K562 (cell line): ENCODE data around the gene MRPS10. TPM values are rescaled to one million over a fixed set of nuclear protein-coding genes. Genes with fewer than 3 reads are reported as not detected.

ENCODE experiments used
- CC2D1A ChIP-seq: fragments of 450-650 bp; IDR thresholded peaks from 2 replicates; pipeline ENCODE4 v1.6.1; 2017; ENCODE audit warnings: mild to moderate bottlenecking
- CXXC5 ChIP-seq: fragments of 250-450 bp; sonication (Bioruptor Pico); IDR thresholded peaks from 2 replicates; pipeline ENCODE4 v1.8.0; 2022; ENCODE audit warnings: inconsistent platforms, mild to moderate bottlenecking, moderate library complexity
- HDGF ChIP-seq: fragments of 450-650 bp; IDR thresholded peaks from 2 replicates; pipeline ENCODE4 v1.6.1; 2016
- RBBP5 ChIP-seq: fragments of 200-600 bp; sonication (generic); IDR thresholded peaks from 2 replicates; pipeline ENCODE4 v1.6.1; 2012; ENCODE audit warnings: borderline replicate concordance, mild to moderate bottlenecking, low read length, control low read depth, inconsistent platforms; ENCODE audit not compliant: insufficient read depth, poor library complexity, severe bottlenecking
- ZNF324 ChIP-seq: fragments of 250-450 bp; sonication (Bioruptor Pico); IDR thresholded peaks from 2 replicates; pipeline ENCODE4 v1.4.0; 2020; ENCODE audit warnings: mild to moderate bottlenecking
- polyA plus RNA-seq, 8 experiments: library from polyadenylated mRNA; depleted of rRNA in 4 of 8; stranded (reverse) in 5 of 8; unstranded in 3 of 8; fragments of >200 nt; fragmentation: Nextera tagmentation in 2 of 8; fragmentation: Illumina TruSeq in 1 of 8; extraction: Ambion mirVana in 2 of 8; extraction: Trizol in 1 of 8; gene quantifications; 2 replicates each; pipeline versions ENCODE4 v1.2.1 to v1.2.3, GENCODE V29; 2011 to 2014; ENCODE audit warnings: inconsistent platforms in 1 of 8, missing spikeins in 1 of 8
- total RNA-seq, 7 experiments: library from RNA; depleted of rRNA in 6 of 7; stranded (reverse); fragments of >200 nt in 6 of 7; fragmentation: Illumina TruSeq in 2 of 7; extraction: Trizol in 2 of 7; gene quantifications; 2 replicates each; pipeline versions ENCODE4 v1.2.1 to v1.2.3, GENCODE V29; 2011 to 2021; ENCODE audit warnings: low replicate concordance in 1 of 7
- TF ChIP-seq, protein P1 (sequence below), 2 experiments: fragments of 450-650 bp; IDR thresholded peaks; 2 replicates each; pipeline ENCODE4 v1.6.1; 2016
- TF ChIP-seq, protein P2 (sequence below): sonication (generic); formaldehyde crosslinking; IDR thresholded peaks from 2 replicates; pipeline ENCODE4 v1.8.0; 2022; ENCODE audit warnings: missing genetic modification reagents, mild to moderate bottlenecking, moderate library complexity, borderline replicate concordance
- TF ChIP-seq, protein P3 (sequence below): fragments of 250-450 bp; sonication (Bioruptor Pico); IDR thresholded peaks from 2 replicates; pipeline ENCODE4 v1.8.0; 2022; ENCODE audit warnings: inconsistent platforms

Gene MRPS10
- total and polyA plus RNA-seq, 9 of the 15 experiments (the other 6 are each of a cell fraction or from before 2014, with no cell fraction given): 48.6 to 166 (median 93.7) TPM

GRCh38 chr6:42216495-42216894 lies 1.2 kb downstream of the MRPS10 start (continued):
- TF ChIP-seq, protein P1, sequence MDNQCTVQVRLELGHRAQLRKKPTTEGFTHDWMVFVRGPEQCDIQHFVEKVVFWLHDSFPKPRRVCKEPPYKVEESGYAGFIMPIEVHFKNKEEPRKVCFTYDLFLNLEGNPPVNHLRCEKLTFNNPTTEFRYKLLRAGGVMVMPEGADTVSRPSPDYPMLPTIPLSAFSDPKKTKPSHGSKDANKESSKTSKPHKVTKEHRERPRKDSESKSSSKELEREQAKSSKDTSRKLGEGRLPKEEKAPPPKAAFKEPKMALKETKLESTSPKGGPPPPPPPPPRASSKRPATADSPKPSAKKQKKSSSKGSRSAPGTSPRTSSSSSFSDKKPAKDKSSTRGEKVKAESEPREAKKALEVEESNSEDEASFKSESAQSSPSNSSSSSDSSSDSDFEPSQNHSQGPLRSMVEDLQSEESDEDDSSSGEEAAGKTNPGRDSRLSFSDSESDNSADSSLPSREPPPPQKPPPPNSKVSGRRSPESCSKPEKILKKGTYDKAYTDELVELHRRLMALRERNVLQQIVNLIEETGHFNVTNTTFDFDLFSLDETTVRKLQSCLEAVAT (IDR thresholded peaks at IDR 0.05): peak; percentile 69 to 77; a peak in 2 of 4 replicates
- TF ChIP-seq, protein P2, sequence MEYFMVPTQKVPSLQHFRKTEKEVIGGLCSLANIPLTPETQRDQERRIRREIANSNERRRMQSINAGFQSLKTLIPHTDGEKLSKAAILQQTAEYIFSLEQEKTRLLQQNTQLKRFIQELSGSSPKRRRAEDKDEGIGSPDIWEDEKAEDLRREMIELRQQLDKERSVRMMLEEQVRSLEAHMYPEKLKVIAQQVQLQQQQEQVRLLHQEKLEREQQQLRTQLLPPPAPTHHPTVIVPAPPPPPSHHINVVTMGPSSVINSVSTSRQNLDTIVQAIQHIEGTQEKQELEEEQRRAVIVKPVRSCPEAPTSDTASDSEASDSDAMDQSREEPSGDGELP (CRISPR knock-in tag): peak; percentile 41; the same call in 1 of the 2 replicates
- TF ChIP-seq CXXC5 (CRISPR knock-in tag) (peak; percentile 16; the same call in 1 of the 2 replicates), RBBP5 (peak; percentile 21), ZNF324 (CRISPR knock-in tag) (peak; percentile 26; the same call in 1 of the 2 replicates), CC2D1A (0 out of 2 replicates have a peak, but pooled peaks have one; percentile 32), HDGF (peak; percentile 93)
- TF ChIP-seq, protein P3, sequence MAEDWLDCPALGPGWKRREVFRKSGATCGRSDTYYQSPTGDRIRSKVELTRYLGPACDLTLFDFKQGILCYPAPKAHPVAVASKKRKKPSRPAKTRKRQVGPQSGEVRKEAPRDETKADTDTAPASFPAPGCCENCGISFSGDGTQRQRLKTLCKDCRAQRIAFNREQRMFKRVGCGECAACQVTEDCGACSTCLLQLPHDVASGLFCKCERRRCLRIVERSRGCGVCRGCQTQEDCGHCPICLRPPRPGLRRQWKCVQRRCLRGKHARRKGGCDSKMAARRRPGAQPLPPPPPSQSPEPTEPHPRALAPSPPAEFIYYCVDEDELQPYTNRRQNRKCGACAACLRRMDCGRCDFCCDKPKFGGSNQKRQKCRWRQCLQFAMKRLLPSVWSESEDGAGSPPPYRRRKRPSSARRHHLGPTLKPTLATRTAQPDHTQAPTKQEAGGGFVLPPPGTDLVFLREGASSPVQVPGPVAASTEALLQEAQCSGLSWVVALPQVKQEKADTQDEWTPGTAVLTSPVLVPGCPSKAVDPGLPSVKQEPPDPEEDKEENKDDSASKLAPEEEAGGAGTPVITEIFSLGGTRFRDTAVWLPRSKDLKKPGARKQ (CRISPR knock-in tag): 0 out of 2 replicates have a peak, but pooled peaks have one; percentile 57
